ENCODE measurements around the gene ADAT3.

Gene ADAT3

DNA sequence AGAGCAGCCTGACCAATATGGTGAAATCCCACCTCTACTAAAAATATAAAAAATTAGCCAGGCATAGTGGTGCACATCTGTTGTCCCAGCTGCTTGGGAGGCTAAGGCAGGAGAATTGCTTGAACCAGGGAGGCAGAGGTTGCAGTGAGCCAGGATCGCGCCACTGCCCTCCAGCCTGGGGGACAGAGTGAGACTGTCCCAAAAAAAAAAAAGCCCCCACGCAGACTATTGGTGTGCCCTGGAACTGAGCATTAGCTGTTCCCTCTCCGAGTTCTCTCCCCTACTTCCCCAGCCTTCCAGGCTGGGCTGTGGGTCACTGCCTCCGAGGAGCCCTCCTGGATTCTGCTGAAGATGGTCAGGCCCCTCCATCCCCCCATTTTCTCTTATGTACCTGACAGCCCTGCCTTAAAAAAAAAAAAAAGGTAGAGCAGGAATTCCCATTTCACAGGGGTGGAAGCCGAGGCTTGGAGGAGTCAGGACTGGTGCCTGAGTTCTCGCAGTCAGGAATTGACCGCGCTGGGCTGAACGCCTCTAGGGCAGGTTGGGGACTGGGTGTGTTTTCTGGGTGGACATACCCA, 1.9 kb downstream of the ADAT3 start:
- TF ChIP-seq, protein P1, sequence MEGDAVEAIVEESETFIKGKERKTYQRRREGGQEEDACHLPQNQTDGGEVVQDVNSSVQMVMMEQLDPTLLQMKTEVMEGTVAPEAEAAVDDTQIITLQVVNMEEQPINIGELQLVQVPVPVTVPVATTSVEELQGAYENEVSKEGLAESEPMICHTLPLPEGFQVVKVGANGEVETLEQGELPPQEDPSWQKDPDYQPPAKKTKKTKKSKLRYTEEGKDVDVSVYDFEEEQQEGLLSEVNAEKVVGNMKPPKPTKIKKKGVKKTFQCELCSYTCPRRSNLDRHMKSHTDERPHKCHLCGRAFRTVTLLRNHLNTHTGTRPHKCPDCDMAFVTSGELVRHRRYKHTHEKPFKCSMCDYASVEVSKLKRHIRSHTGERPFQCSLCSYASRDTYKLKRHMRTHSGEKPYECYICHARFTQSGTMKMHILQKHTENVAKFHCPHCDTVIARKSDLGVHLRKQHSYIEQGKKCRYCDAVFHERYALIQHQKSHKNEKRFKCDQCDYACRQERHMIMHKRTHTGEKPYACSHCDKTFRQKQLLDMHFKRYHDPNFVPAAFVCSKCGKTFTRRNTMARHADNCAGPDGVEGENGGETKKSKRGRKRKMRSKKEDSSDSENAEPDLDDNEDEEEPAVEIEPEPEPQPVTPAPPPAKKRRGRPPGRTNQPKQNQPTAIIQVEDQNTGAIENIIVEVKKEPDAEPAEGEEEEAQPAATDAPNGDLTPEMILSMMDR (IDR thresholded peaks at IDR 0.05; ENCODE audit: borderline replicate concordance, insufficient read depth, low read depth, low read length): no peak
- H3K4me3 ChIP-seq (ENCODE audit: low read depth, low read length): no peak overlapping the region

DNA sequence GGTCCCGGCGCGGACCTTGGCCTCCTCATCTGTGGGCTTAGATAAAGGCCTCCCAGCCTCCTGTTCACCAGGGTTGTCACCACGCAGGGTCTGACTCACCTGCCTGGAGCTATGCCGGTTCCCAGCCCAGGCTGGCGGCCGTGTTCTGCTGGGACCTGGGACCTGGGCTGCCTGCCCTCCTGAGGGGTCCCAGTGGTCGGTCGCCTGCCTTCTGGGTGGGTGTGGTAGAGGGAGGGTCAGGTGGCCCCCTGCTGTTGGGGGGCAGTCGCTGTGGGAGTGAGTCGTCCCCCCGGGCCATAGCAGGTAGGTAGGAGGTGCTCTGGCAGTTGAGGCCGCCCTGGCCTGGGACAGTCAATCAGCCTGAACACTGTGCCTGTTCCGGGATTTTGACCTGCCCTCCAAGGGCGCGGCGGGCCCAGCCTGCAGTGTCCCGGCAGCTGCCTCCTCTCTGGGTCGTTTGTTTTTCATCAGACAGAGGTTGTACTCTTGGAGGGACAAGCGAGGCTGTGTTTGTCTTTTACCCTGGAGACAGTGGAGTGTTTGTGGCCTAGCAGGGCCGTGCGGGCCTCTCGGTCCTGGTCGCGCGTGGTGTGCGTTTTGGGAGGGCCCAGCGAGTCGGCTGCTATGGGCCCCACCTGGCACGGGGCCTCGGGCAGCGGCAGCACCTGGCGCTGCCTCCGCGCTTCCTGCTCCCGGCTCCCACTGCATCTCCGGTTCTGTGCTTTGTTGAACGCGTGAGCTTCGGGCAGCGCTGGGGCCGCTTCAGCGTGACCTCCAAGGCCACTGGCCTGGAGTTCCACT, 2.6 kb downstream of the ADAT3 start:
- H3K4me3 ChIP-seq (ENCODE audit: low read depth, low read length): no peak overlapping the region
- TF ChIP-seq, protein P1 (IDR thresholded peaks at IDR 0.05; ENCODE audit: borderline replicate concordance, insufficient read depth, low read depth, low read length): no peak

DNA sequence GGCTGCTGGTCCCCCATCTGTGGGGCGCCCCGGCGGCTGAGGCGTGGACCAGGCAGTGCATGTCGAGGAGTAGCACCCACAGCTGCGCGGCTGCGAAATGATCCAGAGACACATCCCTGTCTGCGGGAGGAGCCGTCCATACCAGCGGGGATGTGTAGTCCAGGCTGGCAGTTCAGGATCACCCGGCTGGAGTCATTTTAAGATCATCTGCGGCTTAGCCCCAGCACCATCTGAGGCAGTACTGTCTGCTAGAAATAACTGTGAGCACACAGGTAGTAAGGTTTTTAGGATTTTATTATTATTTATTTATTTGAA, 3.1 kb downstream of the ADAT3 start:
- TF ChIP-seq, protein P1 (IDR thresholded peaks at IDR 0.05; ENCODE audit: borderline replicate concordance, insufficient read depth, low read depth, low read length): no peak

DNA sequence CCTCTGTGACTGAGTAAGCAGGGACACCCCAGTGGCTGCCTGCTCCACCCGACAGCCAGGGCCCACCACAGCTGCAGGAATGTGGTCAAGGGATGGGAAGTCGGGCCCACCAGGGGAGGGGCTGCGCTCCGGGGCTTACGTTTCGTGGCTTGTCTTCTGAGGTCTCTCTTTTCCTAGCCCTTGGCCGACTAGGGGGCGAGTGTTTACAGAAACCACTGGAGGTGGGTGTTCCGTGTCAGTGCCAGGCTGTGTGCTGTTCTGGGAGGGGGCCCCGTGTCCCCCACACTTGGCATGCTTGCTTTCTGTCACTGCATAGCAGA, 4.5 kb downstream of the ADAT3 start:
- TF ChIP-seq, protein P1 (IDR thresholded peaks at IDR 0.05; ENCODE audit: borderline replicate concordance, insufficient read depth, low read depth, low read length): no peak
- H3K4me3 ChIP-seq (ENCODE audit: low read depth, low read length): no peak overlapping the region

More for the DNA sequence above, 3.1 kb downstream of the ADAT3 start:
- no peak overlapping the region for H3K4me3 ChIP-seq (ENCODE audit: low read depth, low read length)

DNA sequence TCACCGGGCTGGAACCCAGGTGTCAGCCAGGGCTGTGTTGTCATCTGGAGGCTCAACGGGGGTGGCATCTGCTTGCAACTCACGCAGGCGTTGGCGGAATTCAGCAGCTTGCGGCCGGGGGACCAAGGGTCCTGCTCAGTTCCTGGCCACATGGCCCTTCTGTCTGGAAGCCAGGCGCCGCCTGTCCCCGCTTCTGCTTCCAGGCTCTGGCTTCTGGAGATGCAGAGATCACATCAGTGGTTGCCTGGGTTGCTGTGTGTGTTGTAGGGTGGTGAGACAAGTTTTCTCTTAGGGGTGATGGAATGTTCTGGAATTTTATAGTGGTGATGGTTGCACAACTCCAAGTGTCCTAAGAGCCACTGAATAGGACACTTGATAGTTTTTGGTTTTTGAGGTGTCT, 5.0 kb downstream of the ADAT3 start:
- no peak overlapping the region for H3K4me3 ChIP-seq (ENCODE audit: low read depth, low read length)
- TF ChIP-seq, protein P1 (IDR thresholded peaks at IDR 0.05; ENCODE audit: borderline replicate concordance, insufficient read depth, low read depth, low read length): no peak

DNA sequence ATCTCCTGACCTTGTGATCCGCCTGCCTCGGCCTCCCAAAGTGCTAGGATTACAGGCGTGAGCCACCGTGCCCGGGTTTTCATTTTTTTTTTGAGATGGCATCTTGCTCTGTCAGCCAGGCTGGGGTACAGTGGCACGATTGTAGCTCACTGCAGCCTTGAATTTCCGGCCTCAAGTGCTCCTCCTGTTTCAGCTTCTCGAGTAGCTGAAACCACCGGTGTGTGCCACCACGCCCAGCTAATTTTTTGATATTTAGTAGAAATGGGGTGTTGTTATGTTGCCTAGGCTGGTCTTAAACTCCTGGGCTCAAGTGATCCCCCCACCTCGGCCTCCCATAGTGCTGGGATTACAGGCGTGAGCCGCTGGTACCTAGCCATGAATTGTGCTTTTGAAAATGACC, 5.9 kb downstream of the ADAT3 start:
- no peak overlapping the region for H3K4me3 ChIP-seq (ENCODE audit: low read depth, low read length)
- TF ChIP-seq, protein P1 (IDR thresholded peaks at IDR 0.05; ENCODE audit: borderline replicate concordance, insufficient read depth, low read depth, low read length): no peak

DNA sequence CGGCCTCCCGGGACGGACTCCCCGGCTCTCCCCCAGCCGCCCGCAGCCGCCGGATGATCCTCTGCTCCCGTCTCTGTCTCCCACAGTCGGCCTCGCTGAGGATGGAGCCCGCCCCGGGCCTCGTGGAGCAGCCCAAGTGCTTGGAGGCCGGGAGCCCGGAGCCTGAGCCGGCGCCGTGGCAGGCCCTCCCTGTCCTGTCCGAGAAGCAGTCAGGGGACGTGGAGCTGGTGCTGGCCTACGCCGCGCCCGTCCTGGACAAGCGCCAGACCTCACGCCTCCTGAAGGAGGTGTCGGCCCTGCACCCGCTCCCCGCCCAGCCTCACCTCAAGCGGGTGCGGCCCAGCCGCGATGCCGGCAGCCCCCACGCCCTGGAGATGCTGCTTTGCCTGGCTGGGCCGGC, 6.8 kb downstream of the ADAT3 start:
- TF ChIP-seq, protein P1 (IDR thresholded peaks at IDR 0.05; ENCODE audit: borderline replicate concordance, insufficient read depth, low read depth, low read length): no peak
- H3K4me3 ChIP-seq (ENCODE audit: low read depth, low read length): no peak overlapping the region
